Measurements from ENCODE around the gene TNFSF11.

The TNFSF11 gene

DNA sequence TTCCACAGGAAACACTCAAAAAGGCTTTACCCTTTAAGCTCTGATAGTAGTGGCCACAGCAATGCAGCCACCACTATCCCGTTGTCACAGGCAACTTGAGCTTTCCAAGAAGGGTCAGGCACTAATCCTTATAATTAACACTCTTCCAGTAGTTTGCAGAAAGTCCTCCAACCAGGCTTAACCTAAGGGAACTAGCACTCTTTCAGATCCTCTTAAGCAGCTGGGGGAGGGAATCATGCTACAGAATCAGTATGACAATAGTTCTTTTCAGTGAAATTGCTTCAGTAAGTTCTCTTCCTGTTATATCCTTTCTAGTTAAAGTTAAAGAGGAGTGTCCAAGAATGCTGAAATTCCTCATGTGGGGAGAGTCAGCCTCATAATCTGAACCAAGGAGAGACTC, 82.2 kb downstream of the TNFSF11 start:
- DNase-seq, result no peak

DNA sequence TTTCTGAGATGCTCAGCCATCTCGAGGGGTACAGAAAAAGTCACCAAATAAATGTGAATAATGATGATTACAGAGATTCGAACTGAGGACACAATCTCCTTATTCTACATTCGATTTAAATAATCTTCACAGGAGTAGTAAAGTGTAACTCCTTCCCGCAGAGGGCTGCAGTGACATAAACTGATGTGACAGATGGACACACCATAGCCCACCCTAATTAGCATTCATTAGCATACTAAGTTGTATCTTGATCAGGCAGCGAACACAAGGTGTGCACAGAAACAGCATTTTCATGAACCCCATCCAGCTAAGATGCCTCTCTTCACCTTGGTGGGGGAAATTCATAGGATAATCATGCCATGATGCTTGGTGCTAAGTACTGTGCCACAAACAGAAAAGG, 83.0 kb downstream of the TNFSF11 start:
- DNase-seq, result no peak
